GM18520 (cell line): Measurements from ENCODE around the gene ISCU.
"Not testable (repeated sequence)": the region's sequence is repeated elsewhere in the genome, so short reads cannot be mapped to it uniquely, and the experiment has no call there.

Source experiments
- ATAC-seq: cut with Tn5 transposase; IDR thresholded peaks from one replicate; pipeline ENCODE4 v1.9.1; 2021; ENCODE audit not compliant: unreplicated experiment

Gene ISCU

GRCh38 chr12:108586306-108586705 is 23.9 kb downstream of the ISCU start:
- no peak for ATAC-seq

- ATAC-seq: no peak
These were observed 25.4 kb downstream of the ISCU start for GRCh38 chr12:108587826-108588225.

- ATAC-seq: no peak
These were observed 26.8 kb downstream of the ISCU start for GRCh38 chr12:108589028-108589839.

- ATAC-seq: no peak
These were observed 27.4 kb downstream of the ISCU start for GRCh38 chr12:108589840-108590229.

GRCh38 chr12:108590463-108590862 is 28.1 kb downstream of the ISCU start:
- not testable (repeated sequence) for ATAC-seq

- no peak for ATAC-seq
These were observed 29.0 kb downstream of the ISCU start for GRCh38 chr12:108591267-108591980.

GRCh38 chr12:108592033-108592909 is 29.9 kb downstream of the ISCU start:
- no peak for ATAC-seq

- ATAC-seq: no peak
These were observed 32.0 kb downstream of the ISCU start for GRCh38 chr12:108594323-108594903.

GRCh38 chr12:108594960-108595710 is 32.7 kb downstream of the ISCU start:
- no peak for ATAC-seq

GRCh38 chr12:108595711-108596647 is 33.6 kb downstream of the ISCU start:
- ATAC-seq: no peak

GRCh38 chr12:108596854-108597558 is 34.6 kb downstream of the ISCU start:
- ATAC-seq: no peak

GRCh38 chr12:108597559-108598471 is 35.4 kb downstream of the ISCU start, which contains the start of gene TMEM119:
Gene TMEM119 (minus strand): TSS chr12:108598084. CDS start chr12:108592383, 5,701 bp downstream.
- no peak for ATAC-seq

- ATAC-seq: no peak
These were observed 36.3 kb downstream of the ISCU start for GRCh38 chr12:108598553-108599250.

- ATAC-seq: no peak
These were observed 37.1 kb downstream of the ISCU start for GRCh38 chr12:108599541-108599940.

- no peak for ATAC-seq
These were observed 37.7 kb downstream of the ISCU start for GRCh38 chr12:108599948-108600701.

- ATAC-seq: no peak
These were observed 38.3 kb downstream of the ISCU start for GRCh38 chr12:108600702-108601007.
